ENCODE measurements around the gene ZBTB11.

DNA sequence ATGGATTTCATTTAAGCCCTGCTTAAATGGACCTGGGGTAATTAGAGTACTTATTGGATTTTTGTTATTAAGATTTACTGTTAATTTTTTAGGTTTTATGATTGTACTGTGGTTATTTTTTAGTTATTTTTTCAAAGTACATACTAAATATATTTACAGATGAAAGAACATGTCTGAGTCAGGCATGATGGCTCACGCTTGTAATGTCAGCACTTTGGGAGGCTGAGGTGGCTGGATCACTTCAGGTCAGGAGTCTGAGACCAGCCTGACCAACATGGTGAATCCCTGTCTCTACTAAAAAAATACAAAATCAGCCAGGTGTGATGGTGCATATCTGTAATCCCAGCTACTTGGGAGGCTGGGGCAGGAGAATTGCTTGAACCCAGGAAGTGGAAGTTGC, 25.8 kb upstream of the ZBTB11 start:
- no peak for TF ChIP-seq HNRNPL (IDR thresholded peaks at IDR 0.05; ENCODE audit: low read depth, low read length)
- TF ChIP-seq CEBPB (tag; IDR thresholded peaks at IDR 0.05): no peak
- TF ChIP-seq ARHGAP35 (IDR thresholded peaks at IDR 0.05; ENCODE audit: partially characterized antibody): no peak
- no peak for TF ChIP-seq XRCC3 (IDR thresholded peaks at IDR 0.05)
- no peak for TF ChIP-seq SMARCA5 (IDR thresholded peaks at IDR 0.05)
- no peak for TF ChIP-seq CBFA2T3 (IDR thresholded peaks at IDR 0.05)

All from K562 (cell line).